ENCODE measurements around the gene TBC1D14.

- TF ChIP-seq, protein P1, sequence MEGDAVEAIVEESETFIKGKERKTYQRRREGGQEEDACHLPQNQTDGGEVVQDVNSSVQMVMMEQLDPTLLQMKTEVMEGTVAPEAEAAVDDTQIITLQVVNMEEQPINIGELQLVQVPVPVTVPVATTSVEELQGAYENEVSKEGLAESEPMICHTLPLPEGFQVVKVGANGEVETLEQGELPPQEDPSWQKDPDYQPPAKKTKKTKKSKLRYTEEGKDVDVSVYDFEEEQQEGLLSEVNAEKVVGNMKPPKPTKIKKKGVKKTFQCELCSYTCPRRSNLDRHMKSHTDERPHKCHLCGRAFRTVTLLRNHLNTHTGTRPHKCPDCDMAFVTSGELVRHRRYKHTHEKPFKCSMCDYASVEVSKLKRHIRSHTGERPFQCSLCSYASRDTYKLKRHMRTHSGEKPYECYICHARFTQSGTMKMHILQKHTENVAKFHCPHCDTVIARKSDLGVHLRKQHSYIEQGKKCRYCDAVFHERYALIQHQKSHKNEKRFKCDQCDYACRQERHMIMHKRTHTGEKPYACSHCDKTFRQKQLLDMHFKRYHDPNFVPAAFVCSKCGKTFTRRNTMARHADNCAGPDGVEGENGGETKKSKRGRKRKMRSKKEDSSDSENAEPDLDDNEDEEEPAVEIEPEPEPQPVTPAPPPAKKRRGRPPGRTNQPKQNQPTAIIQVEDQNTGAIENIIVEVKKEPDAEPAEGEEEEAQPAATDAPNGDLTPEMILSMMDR (IDR thresholded peaks at IDR 0.05) = no peak
- no peak for TF ChIP-seq POLR2A (IDR thresholded peaks at IDR 0.05)
These were observed 163.4 kb downstream of the TBC1D14 start for GRCh38 chr4:7073059-7073458.

All from lower leg skin (tissue), 3 donors.